ENCODE data around the gene SLC34A2. TPM values are rescaled to one million over a fixed set of nuclear protein-coding genes. Genes with fewer than 3 reads are reported as not detected.
"Not testable (repeated sequence)": the region's sequence is repeated elsewhere in the genome, so short reads cannot be mapped to it uniquely, and the experiment has no call there.

Gene SLC34A2
- total RNA-seq, result not detected in 2 replicates

GRCh38 chr4:25654971-25655963 lies at the start of gene SLC34A2:
Gene SLC34A2, plus strand, starts transcription at chr4:25655851. Its CDS starts 6,650 bp downstream, at chr4:25662501.
- intact Hi-C loops (cut with micrococcal nuclease), result no loop called here

GRCh38 chr4:25608644-25609043 lies 47.0 kb upstream of the SLC34A2 start:
- intact Hi-C loops (cut with micrococcal nuclease), result no loop called here

GRCh38 chr4:25609976-25610375 lies 45.7 kb upstream of the SLC34A2 start:
- intact Hi-C loops (cut with micrococcal nuclease), result no loop called here

DNA sequence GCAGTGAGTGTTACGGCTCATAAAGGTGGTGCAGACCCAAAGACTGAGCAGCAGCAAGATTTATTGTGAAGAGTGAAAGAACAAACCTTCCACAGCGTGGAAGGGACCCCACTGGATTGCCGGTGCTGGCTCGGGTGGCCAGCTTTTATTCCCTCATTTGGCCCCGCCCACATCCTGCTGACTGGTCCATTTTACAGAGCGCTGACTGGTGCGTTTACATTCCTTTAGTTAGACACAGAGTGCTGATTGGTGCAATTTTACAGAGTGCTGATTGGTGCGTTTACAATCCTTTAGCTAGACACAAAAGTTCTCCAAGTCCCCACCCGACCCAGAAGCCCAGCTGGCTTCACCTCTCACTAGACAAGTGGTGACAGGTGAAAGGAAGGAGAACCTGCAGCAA lies 42.0 kb upstream of the SLC34A2 start:
- intact Hi-C loops (cut with micrococcal nuclease), result not testable (repeated sequence)

DNA sequence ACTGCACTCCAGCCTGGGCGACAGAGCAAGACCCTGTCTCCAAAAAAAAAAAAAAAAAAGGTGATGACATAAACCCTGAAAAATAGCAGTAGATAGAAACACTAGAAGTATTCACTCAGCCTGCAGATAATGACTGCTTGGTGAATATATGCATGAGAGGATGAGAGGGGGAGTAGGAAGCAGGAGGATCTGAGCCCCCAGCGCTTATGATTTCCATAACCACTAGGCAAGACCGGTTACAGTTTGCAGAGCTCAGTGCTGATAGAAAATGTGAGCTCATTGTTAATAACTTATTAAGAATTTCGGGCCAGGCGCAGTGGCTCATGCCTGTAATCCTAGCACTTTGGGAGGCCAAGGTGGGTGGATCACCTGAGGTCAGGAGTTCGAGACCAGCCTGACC lies 40.8 kb upstream of the SLC34A2 start:
- intact Hi-C loops (cut with micrococcal nuclease), result no loop called here

DNA sequence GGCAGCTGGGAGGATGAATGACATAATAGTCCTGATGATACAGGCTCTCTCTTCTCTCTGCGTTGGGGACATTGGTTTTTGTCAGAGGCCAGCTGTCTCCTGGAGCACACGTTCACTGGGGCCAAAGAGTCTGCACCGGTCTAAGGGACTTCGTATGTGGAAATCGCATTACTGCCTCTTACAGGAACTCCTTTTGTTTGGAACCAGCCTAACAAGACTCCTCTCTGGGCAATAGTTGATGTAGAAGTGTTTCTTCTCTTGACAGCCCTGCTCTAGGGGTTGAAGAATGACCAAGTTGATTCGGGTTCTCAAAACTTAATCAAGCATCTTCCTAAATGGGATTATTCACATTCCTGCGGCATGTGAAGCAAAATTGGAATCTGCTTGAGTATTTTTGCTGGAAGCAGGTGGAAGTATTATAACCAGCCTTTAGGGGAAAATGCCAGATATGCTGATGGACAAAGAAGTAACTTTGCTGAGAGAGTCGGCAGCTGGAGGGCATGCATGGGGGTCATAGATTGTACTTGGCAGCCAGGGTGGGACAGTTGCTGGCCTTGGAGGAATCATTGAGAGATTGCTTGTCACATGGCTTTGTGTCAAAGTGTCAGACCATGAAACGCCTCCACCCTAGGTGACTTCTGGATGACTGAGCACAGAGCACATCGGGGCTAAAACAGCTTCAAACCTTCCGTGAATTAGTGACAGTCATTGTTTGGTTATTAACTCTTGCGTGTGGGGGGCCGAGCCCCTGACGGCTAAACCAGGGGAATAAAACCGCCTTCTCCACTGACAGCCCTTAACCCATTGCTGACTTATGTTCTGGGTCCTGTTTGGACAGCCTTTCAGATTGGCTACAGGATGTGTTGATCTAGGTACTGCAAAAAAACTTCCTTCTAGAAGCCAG lies 34.4 kb upstream of the SLC34A2 start:
- intact Hi-C loops (cut with micrococcal nuclease), result no loop called here

DNA sequence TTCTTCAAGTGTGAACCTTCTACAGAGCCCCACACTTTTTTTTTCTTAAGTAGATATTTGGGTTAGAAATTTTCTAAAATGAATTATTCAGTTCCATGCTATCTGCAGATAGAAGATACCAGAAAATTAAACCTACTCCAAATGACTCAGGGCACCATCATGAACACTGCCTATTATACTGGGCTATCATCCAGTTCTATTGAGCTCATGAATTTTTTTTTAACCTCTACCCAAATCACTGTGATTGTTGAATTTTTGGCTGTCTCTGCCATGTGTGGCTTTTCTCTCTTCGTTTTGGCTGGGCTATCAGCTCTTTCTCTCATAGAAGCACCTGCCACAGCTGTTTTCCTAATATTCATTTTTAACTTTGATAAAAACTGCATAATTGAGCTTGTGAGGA lies 31.0 kb upstream of the SLC34A2 start:
- intact Hi-C loops (cut with micrococcal nuclease), result no loop called here

GRCh38 chr4:25628451-25628850 lies 27.2 kb upstream of the SLC34A2 start:
- intact Hi-C loops (cut with micrococcal nuclease), result no loop called here

GRCh38 chr4:25632135-25632534 lies 23.5 kb upstream of the SLC34A2 start:
- intact Hi-C loops (cut with micrococcal nuclease), result no loop called here

DNA sequence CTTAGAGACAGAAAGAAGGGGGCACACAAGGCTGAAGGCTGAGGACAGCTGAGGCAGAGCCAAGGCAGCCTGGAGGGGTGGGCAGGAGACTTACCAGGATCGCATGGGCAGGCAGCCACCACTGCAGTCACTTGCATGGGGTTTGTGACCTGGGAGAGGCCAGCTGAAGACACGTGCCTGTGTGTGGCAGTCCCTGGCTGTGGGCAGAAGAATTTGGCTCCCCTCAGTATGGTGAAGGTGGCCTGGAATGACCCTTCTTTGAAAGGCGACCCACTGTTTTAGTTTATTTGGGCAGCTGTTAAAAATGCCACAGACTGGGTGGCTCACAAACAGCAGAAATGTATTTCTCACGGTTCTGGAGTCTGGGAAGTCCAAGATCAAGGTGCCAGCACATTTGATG lies 22.1 kb upstream of the SLC34A2 start:
- intact Hi-C loops (cut with micrococcal nuclease), result no loop called here

- intact Hi-C loops (cut with micrococcal nuclease), result no loop called here
These were observed 20.1 kb upstream of the SLC34A2 start for GRCh38 chr4:25635501-25635900.

DNA sequence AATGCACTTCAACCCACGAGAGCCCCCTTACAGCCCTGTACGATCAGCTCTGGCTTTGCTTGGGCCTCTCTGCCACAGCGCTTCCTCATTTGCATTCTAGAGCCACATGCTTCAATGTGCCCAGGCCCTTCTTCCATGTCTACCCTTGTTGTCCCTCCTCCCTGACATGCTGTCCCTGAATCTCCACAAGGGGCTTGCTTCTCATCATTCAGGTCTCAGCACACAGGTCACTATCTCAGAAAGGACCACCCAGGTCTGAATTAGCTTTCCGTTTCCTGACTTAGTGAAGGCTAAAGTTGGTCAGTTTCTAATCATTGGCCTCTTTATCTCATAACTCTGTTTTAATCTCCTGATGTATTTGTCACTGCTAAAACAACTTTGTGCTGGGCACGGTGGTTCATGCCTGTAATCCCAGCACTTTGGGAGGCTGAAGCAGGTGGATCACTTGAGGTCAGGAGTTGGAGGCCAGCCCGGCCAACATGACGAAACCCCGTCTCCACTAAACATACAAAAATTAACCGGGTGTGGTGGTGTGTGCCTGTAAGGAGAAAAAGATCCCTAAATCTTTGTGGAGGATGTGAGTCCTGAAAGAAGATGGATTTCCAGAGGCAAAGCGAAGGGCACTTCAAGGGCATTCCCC lies 17.9 kb upstream of the SLC34A2 start:
- intact Hi-C loops (cut with micrococcal nuclease), result no loop called here

GRCh38 chr4:25638221-25638601 lies 17.4 kb upstream of the SLC34A2 start:
- intact Hi-C loops (cut with micrococcal nuclease), result no loop called here

DNA sequence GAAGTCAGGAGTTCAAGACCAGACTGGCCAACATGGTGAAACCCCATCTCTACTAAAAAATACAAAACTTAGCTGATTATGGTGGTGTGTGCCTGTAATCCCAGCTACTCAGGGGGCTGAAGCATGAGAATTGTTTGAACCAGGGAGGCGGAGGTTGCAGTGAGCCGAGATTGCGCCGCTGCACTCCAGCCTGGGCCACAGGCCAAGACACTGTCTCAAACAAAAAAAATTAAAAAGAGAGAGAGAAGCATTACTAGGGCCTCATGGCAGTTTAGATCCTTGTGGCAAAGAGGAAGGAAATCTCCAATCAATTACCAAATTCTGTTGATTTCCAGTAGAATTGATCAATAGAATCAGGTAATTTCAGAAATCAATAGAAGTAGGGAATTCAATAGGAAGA lies 16.8 kb upstream of the SLC34A2 start:
- intact Hi-C loops (cut with micrococcal nuclease), result no loop called here

GRCh38 chr4:25650311-25650710 lies 5.3 kb upstream of the SLC34A2 start:
- intact Hi-C loops (cut with micrococcal nuclease), result no loop called here

DNA sequence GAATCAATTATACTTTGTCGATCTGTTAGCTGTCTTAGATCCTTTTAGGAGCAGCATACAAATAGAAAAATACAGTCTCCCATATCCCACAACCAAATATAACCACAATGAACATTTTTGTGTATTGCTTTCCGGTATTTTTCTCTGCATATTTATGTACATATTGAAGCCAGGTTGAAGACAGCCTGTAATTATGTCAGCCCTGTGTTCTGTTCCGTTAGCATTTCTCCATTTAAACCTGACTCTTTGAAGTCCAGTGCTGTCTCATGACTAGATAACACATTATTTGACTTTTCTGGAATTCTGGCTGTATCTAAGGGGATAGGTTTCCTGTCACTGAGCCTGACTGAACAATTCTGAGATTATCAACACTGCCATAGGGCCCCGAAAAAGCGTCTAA lies 4.0 kb upstream of the SLC34A2 start:
- intact Hi-C loops (cut with micrococcal nuclease), result no loop called here

GRCh38 chr4:25654031-25654970 lies 1.4 kb upstream of the SLC34A2 start:
- intact Hi-C loops (cut with micrococcal nuclease), result no loop called here

DNA sequence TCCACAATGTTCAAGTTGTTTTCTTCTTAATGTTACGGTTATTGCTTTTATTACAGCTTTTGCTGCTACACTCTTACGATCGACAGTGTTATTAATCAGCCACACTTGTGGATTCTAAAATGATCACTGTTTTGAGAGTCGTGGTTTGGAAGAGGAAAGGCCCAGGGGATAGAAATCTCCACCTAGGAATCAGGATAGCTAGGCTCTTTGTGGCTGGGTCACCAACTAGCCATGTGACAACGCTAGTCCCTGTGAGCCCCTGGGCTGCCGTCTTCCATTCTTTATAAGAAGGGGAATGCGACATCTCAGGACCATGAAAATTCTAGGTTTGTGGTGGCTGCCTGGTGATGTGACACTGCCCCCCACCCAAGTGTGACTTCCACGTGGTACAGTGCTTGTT lies 380 bp downstream of the SLC34A2 start:
- intact Hi-C loops (cut with micrococcal nuclease), result no loop called here

DNA sequence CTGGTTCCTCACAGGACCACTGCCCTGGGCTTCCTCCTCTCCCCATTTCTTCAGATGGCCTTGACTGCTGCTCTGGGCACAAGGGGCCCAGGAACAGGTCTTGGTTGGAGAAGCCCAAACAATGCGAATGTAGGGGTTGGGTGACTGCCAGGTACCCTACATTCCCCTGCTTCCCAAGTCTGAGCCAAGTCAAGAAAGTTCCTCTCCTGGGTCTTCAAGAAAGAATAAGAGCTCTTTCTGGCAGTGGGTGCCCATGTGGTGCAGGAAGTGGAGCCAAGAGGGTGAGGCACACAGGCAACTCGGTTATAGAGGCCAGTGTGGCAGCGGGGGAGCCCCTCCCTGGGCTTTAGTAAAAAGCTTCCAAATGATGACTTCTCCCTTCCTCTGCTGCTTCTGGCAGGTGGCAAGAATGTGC lies 2.7 kb downstream of the SLC34A2 start:
- intact Hi-C loops (cut with micrococcal nuclease), result no loop called here

- intact Hi-C loops (cut with micrococcal nuclease), result no loop called here
These were observed 3.1 kb downstream of the SLC34A2 start for GRCh38 chr4:25658777-25659176.
